NOMO-1 (cell line): ENCODE results near the gene PDE4D.
"Not testable (repeated sequence)": the region's sequence is repeated elsewhere in the genome, so short reads cannot be mapped to it uniquely, and the experiment has no call there.

Source experiments
- DNase-seq, 2 experiments: peaks; one replicate each; lab custom pipeline; 2025; ENCODE audit not compliant: unreplicated experiment in 2 of 2; lab: John Stamatoyannopoulos, UW

Gene PDE4D

DNA sequence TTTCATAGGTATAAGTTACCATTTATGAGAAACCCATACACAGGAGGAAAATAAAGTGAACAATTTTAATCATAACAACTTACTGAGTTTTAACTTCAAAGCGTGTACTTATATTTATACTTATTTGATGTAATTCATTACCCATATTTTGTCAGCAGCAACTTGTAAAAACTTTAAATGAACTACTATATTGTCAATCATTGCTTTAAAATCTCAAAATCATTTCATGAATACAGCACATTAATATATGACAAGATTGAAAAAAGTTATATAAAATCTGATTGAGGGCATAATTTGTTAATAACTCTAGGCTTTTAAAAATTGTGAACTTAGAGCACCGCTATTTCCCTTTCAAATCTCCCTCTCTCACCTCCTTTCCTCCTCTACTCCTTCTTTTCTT, 573.1 kb downstream of the PDE4D start:
- DNase-seq: no peak

- no peak for DNase-seq
Observed at GRCh38 chr5:59319250-59319649, 574.3 kb downstream of the PDE4D start.

DNA sequence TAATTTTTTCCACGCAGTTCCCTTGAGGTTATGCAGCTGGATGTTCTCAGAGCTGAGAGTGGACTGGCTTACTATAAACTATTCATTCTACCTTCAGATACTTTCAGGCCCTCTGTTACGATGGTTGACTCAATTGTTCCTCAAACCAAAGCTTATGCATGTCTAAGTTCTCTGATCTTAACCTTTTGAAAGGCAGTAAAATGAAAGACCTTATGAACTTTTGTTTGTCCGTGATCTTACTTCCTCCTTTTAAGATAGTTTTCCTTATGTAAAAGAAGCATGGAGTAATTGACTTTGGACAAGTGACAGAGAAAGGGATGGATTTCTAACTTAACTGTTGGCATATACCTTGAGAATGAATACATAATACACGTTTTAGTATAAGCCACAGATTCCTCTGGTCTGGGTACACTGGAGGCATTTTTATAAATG, 575.7 kb downstream of the PDE4D start:
- DNase-seq: no peak

DNA sequence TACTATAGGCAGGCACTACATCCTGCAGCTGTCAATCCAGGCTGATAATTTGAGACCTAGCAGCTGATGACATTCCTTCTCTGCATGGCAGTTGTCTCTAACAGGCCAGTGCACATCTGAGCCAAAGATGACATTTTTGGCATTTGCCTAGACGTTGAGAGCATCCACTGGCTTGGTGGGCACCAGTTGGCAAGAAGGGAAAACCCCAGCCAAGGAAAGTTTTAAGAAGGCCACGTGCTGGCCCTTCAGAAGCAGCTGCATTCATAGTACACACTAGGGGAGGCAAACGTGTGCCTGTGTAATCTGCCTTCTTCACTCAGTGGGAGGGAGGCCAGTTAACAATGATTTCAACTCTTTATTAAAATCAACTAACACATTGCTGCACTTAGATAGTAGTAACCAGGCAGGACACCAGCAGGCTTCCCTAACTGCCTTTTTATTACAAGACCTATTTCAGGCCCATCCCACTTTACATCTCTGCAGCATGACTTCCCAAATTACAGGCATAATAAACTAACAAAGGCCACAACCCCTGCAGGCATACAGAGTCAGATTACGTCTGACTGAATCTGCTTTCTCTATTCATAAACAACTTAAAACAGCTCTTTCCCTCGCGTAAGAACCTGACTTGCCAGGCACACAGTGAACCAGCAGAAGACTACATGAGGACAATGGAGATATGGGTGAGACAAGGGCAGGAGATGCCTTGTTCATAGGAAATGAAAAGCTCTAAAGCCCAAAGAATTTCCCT, 576.3 kb downstream of the PDE4D start:
- DNase-seq: no peak

GRCh38 chr5:59312223-59312622, 581.3 kb downstream of the PDE4D start:
- no peak for DNase-seq

GRCh38 chr5:59308685-59309084, 584.8 kb downstream of the PDE4D start:
- not testable (repeated sequence) for DNase-seq

GRCh38 chr5:59303289-59303716, 590.2 kb downstream of the PDE4D start:
- not testable (repeated sequence) for DNase-seq

DNA sequence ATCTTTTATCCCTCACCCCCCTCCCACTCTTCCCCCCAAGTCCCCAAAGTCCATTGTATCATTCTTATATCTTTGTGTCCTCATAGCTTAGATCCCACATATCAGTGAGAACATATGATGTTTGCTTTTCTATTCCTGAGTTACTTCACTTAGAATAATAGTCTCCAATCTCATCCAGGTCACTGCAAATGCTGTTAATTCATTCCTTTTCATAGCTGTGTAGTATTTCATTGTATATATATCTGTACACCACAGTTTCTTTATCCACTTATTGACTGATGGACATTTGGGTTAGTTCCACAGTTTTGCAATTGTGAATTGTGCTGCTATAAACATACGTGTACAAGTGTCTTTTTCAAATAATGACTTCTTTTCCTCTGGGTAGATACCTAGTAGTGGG, 591.0 kb downstream of the PDE4D start:
- DNase-seq: not testable (repeated sequence)

GRCh38 chr5:59301727-59302126, 591.8 kb downstream of the PDE4D start:
- DNase-seq: no peak

- DNase-seq: no peak
Observed at GRCh38 chr5:59300930-59301329, 592.6 kb downstream of the PDE4D start.

DNA sequence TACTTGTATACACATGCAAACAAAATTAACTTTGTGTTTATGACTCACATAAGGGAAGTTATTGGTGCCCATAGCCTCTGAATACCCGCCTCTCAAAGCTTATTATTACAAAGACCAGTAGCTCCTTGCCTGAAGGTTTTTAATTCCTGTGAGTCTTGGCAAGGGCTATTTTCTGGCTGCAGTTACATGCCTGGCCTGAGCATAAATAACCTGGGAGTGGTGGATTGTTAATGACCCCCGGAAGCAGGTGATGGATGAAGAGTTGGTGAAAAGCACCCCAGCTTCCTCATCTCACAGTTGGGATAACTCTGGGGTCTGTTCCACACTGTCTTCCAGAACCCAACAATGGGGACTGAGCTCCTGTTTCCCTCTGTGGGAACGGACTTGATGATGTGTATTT, 594.5 kb downstream of the PDE4D start:
- DNase-seq: no peak

DNA sequence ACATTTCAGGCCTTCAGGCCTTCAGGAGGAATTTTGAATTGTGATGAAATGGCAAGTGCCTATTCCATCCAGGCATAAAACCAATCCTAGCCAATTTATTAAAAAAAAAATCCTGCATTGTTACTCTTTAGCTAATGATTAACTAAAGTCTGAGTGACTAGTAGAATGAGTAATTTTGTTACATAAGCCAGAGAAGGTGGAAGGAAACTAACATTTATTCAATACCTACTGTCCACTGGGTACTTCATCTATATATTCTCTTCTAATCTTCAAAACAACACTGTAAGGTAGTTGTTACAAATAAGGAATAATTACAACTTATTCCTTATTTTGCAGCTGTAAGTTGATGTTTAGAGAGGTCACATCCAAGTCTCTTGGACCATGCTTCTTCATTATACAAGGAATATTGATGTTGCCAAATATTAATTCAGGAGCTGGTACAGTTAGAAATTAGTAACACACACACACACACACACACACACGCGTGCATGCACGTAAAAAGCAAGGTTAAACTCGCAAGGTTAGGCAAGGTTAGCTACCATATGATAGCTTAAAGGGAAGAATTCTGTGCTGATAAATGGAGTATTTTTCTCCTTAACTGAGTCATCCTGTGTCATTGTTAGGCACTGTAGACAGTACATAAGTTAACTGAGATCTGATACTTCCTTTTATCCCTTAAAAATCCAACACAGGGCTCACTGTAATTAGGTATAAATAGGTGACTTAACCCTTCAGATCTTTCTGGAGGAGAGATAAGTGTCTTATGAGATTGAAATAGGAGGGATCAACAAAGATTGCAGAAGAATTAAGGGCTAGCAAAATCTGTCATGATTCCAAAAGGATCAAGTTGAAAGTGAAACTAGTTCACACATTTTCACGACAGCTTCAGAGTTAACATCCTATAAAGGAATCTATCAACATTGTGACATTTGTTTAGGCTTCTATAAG, 596.9 kb downstream of the PDE4D start:
- DNase-seq: peak in 1 of 2 experiments; percentile 21

DNA sequence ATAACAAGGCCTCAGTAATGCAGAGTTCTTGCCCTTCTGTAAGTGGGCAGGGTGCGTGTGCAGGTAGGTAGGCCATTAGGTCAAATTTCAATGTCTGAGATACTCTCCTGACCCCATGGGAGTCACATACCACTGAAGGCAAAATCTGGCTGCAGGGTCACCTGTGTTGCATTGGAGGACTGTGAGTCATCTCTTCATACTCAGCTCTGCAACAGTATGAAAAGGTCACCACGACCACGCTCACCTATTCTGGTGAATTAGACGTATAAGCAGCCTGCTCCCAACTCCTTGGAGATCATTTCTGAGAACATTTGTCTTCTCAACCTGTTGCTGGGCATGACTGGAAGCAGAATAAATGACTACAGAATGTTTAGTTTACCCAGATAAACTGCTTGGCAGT, 599.8 kb downstream of the PDE4D start:
- DNase-seq: no peak

DNA sequence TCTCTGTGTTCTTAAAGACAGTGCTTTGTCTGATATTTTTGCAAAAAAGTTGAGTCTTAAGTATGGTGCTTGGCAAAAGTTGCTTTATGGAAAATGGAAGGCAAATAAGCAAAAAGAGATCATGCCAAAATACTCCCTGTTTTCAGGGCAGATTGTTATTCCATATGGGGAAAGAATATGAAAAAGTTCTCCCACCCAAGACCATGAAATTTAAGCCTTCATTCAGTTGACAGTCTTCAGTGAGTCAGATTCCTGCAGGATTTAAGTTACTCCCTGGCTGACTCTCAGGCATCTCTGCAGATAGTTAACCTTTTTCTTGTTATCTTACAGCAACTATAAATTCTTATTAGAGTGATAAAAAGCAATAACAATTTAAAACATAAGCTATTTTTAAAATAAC, 601.6 kb downstream of the PDE4D start:
- DNase-seq: no peak

DNA sequence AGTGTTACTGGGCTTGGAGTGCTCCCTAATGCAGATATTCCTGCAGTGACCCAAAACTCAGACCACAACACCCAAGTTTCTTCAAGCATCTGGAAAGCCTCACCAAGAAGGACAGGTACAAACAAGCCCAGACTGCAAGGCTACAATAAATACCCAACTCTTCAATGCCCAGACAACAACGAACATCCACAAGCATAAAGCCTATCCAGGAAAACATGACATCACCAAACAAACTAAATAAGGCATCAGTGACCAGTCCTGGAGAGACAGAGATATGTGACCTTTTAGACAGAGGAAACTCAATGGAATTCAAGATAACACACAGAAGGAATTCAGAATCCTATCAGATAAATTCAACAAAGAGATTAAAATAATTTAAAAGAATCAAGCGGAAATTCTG, 605.6 kb downstream of the PDE4D start:
- DNase-seq: no peak

GRCh38 chr5:59287361-59287760, 606.2 kb downstream of the PDE4D start:
- DNase-seq: no peak

GRCh38 chr5:59286510-59286909, 607.0 kb downstream of the PDE4D start:
- DNase-seq: no peak

GRCh38 chr5:59285300-59286016, 608.1 kb downstream of the PDE4D start:
- no peak for DNase-seq

GRCh38 chr5:59282726-59283125, 610.8 kb downstream of the PDE4D start:
- no peak for DNase-seq

DNA sequence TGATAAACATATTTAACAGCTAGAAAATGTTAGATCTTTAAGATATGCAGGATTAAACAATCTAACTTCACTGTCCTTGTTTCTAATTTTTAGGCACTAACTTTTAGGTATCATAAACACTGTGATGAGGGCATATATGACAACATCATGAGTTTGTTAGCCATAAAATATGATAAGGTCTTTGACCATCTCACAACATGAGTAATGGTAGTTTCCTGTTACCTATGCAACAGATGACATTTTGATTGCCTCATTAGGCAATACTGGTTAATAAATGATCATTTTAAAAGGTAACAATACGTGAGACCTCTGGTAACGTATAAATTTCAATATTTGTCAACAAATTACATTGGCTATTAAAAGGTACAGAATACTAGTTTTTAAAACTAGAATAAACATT, 613.5 kb downstream of the PDE4D start:
- no peak for DNase-seq

- no peak for DNase-seq
Observed at GRCh38 chr5:59276917-59277372, 616.6 kb downstream of the PDE4D start.
